HG02884 (cell line): ENCODE data around the gene CEP57.
A peak's percentile ranks its signal among the peaks of the same experiment; 100 is the strongest.

Experiments
- ATAC-seq: cut with Tn5 transposase; IDR thresholded peaks from one replicate; pipeline ENCODE4 v1.9.1; 2021; ENCODE audit warnings: mild to moderate bottlenecking, moderate library complexity; ENCODE audit not compliant: unreplicated experiment

Gene CEP57

GRCh38 chr11:95790123-95790932, at the start of gene CEP57:
Gene CEP57, plus strand, starts transcription at chr11:95790498. Its CDS starts 201 bp downstream, at chr11:95790699.
- peak; percentile 65 for ATAC-seq

GRCh38 chr11:95750101-95750500, 40.2 kb upstream of the CEP57 start:
- no peak for ATAC-seq

GRCh38 chr11:95751515-95751914, 38.8 kb upstream of the CEP57 start:
- no peak for ATAC-seq

GRCh38 chr11:95760941-95761340, 29.4 kb upstream of the CEP57 start:
- ATAC-seq = no peak

- ATAC-seq = no peak
Measured at GRCh38 chr11:95762534-95762933, 27.8 kb upstream of the CEP57 start.

GRCh38 chr11:95764267-95764898, 25.9 kb upstream of the CEP57 start:
- peak; percentile 59 for ATAC-seq

GRCh38 chr11:95766701-95767100, 23.6 kb upstream of the CEP57 start:
- no peak for ATAC-seq

GRCh38 chr11:95767498-95767897, 22.8 kb upstream of the CEP57 start:
- no peak for ATAC-seq

GRCh38 chr11:95768521-95768920, 21.8 kb upstream of the CEP57 start:
- ATAC-seq = no peak

- no peak for ATAC-seq
Measured at GRCh38 chr11:95776859-95777258, 13.4 kb upstream of the CEP57 start.

GRCh38 chr11:95778699-95779098, 11.6 kb upstream of the CEP57 start:
- ATAC-seq = no peak

GRCh38 chr11:95780544-95780943, 9.8 kb upstream of the CEP57 start:
- ATAC-seq = no peak

- no peak for ATAC-seq
Measured at GRCh38 chr11:95788921-95789505, 1.3 kb upstream of the CEP57 start.

- peak; percentile 66 for ATAC-seq
Measured at GRCh38 chr11:95789506-95790122, 684 bp upstream of the CEP57 start, which contains the start of gene FAM76B. Gene FAM76B, minus strand, starts transcription at chr11:95789782. Its CDS starts 304 bp downstream, at chr11:95789478.

- no peak for ATAC-seq
Measured at GRCh38 chr11:95790933-95791708, 823 bp downstream of the CEP57 start.

GRCh38 chr11:95791709-95792033, 1.4 kb downstream of the CEP57 start:
- ATAC-seq = no peak

- ATAC-seq = no peak
Measured at GRCh38 chr11:95792200-95792599, 1.9 kb downstream of the CEP57 start.

GRCh38 chr11:95792700-95793099, 2.4 kb downstream of the CEP57 start:
- ATAC-seq = no peak

- ATAC-seq = no peak
Measured at GRCh38 chr11:95793116-95793515, 2.8 kb downstream of the CEP57 start.

- no peak for ATAC-seq
Measured at GRCh38 chr11:95794086-95794485, 3.8 kb downstream of the CEP57 start.
